ENCODE results near the gene AUTS2.
"Not testable (repeated sequence)": the region's sequence is repeated elsewhere in the genome, so short reads cannot be mapped to it uniquely, and the experiment has no call there.

The AUTS2 gene

GRCh38 chr7:69768986-69769595 is 170.8 kb downstream of the AUTS2 start:
- no peak for FAIRE-seq
- no peak for TF ChIP-seq POLR2A (IDR thresholded peaks at IDR 0.05; ENCODE audit: low read depth, low read length)
- no peak for TF ChIP-seq TAF1 (IDR thresholded peaks at IDR 0.05; ENCODE audit: borderline replicate concordance, low read depth, low read length)
- no peak for TF ChIP-seq POLR2AphosphoS5 (IDR thresholded peaks at IDR 0.05; ENCODE audit: low read depth, low read length)
- DNase-seq (ENCODE audit: insufficient read length) = no peak

GRCh38 chr7:69769826-69770225 is 171.6 kb downstream of the AUTS2 start:
- TF ChIP-seq POLR2A (IDR thresholded peaks at IDR 0.05; ENCODE audit: low read depth, low read length) = no peak
- TF ChIP-seq TAF1 (IDR thresholded peaks at IDR 0.05; ENCODE audit: borderline replicate concordance, low read depth, low read length) = no peak
- no peak for TF ChIP-seq POLR2AphosphoS5 (IDR thresholded peaks at IDR 0.05; ENCODE audit: low read depth, low read length)
- FAIRE-seq (no peak), DNase-seq (ENCODE audit: insufficient read length) (no peak)

GRCh38 chr7:69770613-69771012 is 172.3 kb downstream of the AUTS2 start:
- DNase-seq (ENCODE audit: insufficient read length) (no peak), FAIRE-seq (no peak)
- TF ChIP-seq POLR2A (IDR thresholded peaks at IDR 0.05; ENCODE audit: low read depth, low read length) (no peak), TAF1 (IDR thresholded peaks at IDR 0.05; ENCODE audit: borderline replicate concordance, low read depth, low read length) (no peak), POLR2AphosphoS5 (IDR thresholded peaks at IDR 0.05; ENCODE audit: low read depth, low read length) (no peak)

GRCh38 chr7:69772718-69773436 is 174.6 kb downstream of the AUTS2 start:
- FAIRE-seq = no peak
- TF ChIP-seq POLR2AphosphoS5 (IDR thresholded peaks at IDR 0.05; ENCODE audit: low read depth, low read length) = no peak
- no peak for TF ChIP-seq POLR2A (IDR thresholded peaks at IDR 0.05; ENCODE audit: low read depth, low read length)
- no peak for TF ChIP-seq TAF1 (IDR thresholded peaks at IDR 0.05; ENCODE audit: borderline replicate concordance, low read depth, low read length)
- no peak for DNase-seq (ENCODE audit: insufficient read length)

GRCh38 chr7:69773535-69774225 is 175.4 kb downstream of the AUTS2 start:
- no peak for DNase-seq (ENCODE audit: insufficient read length)
- FAIRE-seq = no peak
- TF ChIP-seq TAF1 (IDR thresholded peaks at IDR 0.05; ENCODE audit: borderline replicate concordance, low read depth, low read length) (no peak), POLR2AphosphoS5 (IDR thresholded peaks at IDR 0.05; ENCODE audit: low read depth, low read length) (no peak), POLR2A (IDR thresholded peaks at IDR 0.05; ENCODE audit: low read depth, low read length) (no peak)

GRCh38 chr7:69775231-69775771 is 177.0 kb downstream of the AUTS2 start:
- DNase-seq (ENCODE audit: insufficient read length) (no peak), FAIRE-seq (no peak)
- TF ChIP-seq POLR2A (IDR thresholded peaks at IDR 0.05; ENCODE audit: low read depth, low read length) (no peak), POLR2AphosphoS5 (IDR thresholded peaks at IDR 0.05; ENCODE audit: low read depth, low read length) (no peak), TAF1 (IDR thresholded peaks at IDR 0.05; ENCODE audit: borderline replicate concordance, low read depth, low read length) (no peak)

GRCh38 chr7:69776611-69777010 is 178.3 kb downstream of the AUTS2 start:
- TF ChIP-seq TAF1 (IDR thresholded peaks at IDR 0.05; ENCODE audit: borderline replicate concordance, low read depth, low read length) (no peak), POLR2AphosphoS5 (IDR thresholded peaks at IDR 0.05; ENCODE audit: low read depth, low read length) (no peak), POLR2A (IDR thresholded peaks at IDR 0.05; ENCODE audit: low read depth, low read length) (no peak)
- no peak for DNase-seq (ENCODE audit: insufficient read length)
- FAIRE-seq = no peak

- TF ChIP-seq POLR2A (IDR thresholded peaks at IDR 0.05; ENCODE audit: low read depth, low read length) (no peak), POLR2AphosphoS5 (IDR thresholded peaks at IDR 0.05; ENCODE audit: low read depth, low read length) (no peak), TAF1 (IDR thresholded peaks at IDR 0.05; ENCODE audit: borderline replicate concordance, low read depth, low read length) (no peak)
- DNase-seq (ENCODE audit: insufficient read length) (no peak), FAIRE-seq (no peak)
Measured at GRCh38 chr7:69778138-69778537, 179.9 kb downstream of the AUTS2 start.

- no peak for FAIRE-seq
- DNase-seq (ENCODE audit: insufficient read length) = no peak
- TF ChIP-seq POLR2AphosphoS5 (IDR thresholded peaks at IDR 0.05; ENCODE audit: low read depth, low read length) (no peak), TAF1 (IDR thresholded peaks at IDR 0.05; ENCODE audit: borderline replicate concordance, low read depth, low read length) (no peak), POLR2A (IDR thresholded peaks at IDR 0.05; ENCODE audit: low read depth, low read length) (no peak)
Measured at GRCh38 chr7:69780379-69780778, 182.1 kb downstream of the AUTS2 start.

- no peak for DNase-seq (ENCODE audit: insufficient read length)
- TF ChIP-seq POLR2AphosphoS5 (IDR thresholded peaks at IDR 0.05; ENCODE audit: low read depth, low read length) (no peak), POLR2A (IDR thresholded peaks at IDR 0.05; ENCODE audit: low read depth, low read length) (no peak), TAF1 (IDR thresholded peaks at IDR 0.05; ENCODE audit: borderline replicate concordance, low read depth, low read length) (no peak)
- no peak for FAIRE-seq
Measured at GRCh38 chr7:69781412-69781846, 183.2 kb downstream of the AUTS2 start.

- DNase-seq (ENCODE audit: insufficient read length) = no peak
- TF ChIP-seq POLR2AphosphoS5 (IDR thresholded peaks at IDR 0.05; ENCODE audit: low read depth, low read length) (no peak), TAF1 (IDR thresholded peaks at IDR 0.05; ENCODE audit: borderline replicate concordance, low read depth, low read length) (no peak), POLR2A (IDR thresholded peaks at IDR 0.05; ENCODE audit: low read depth, low read length) (no peak)
- no peak for FAIRE-seq
Measured at GRCh38 chr7:69782917-69783684, 184.8 kb downstream of the AUTS2 start.

- DNase-seq (ENCODE audit: insufficient read length); FAIRE-seq: not testable (repeated sequence)
Measured at GRCh38 chr7:69786130-69786529, 187.9 kb downstream of the AUTS2 start.
